Keratinocyte (primary cell): ENCODE results near the gene WRAP73.

Experiments
- CTCF ChIP-seq, 3 experiments: IDR thresholded peaks in 1 of 3; conservative IDR thresholded peaks in 1 of 3; optimal IDR thresholded peaks in 1 of 3; 2 replicates in 2 of 3; 3 replicates in 1 of 3; pipeline versions ENCODE3 to v1.5.1; 2011; ENCODE audit warnings: low read length in 3 of 3, mild to moderate bottlenecking in 3 of 3, moderate library complexity in 2 of 3, control low read depth in 1 of 3, inconsistent platforms in 1 of 3; ENCODE audit not compliant: insufficient read depth in 2 of 3; ENCODE audit errors: extremely low read depth in 1 of 3
- EZH2 ChIP-seq: IDR thresholded peaks from one replicate; pipeline ENCODE4 v1.6.1; 2012; ENCODE audit warnings: inconsistent platforms, mild to moderate bottlenecking, low read length, moderate library complexity

GRCh38 chr1:3654549-3655281, 4.8 kb upstream of the WRAP73 start:
- TF ChIP-seq CTCF (optimal IDR thresholded peaks at IDR 0.05 in 1 of 3, IDR thresholded peaks at IDR 0.05 in 1 of 3, conservative IDR thresholded peaks at IDR 0.05 in 1 of 3; ENCODE audit: extremely low read depth in 1 of 3, insufficient read depth in 2 of 3, low read length in 3 of 3) (no peak), EZH2 (no peak)
